COR-L47 (cell line): ENCODE measurements around the gene SLC18A2.

Experiments
- DNase-seq: peaks from one replicate; lab custom pipeline; 2025; lab: John Stamatoyannopoulos, UW

SLC18A2 gene

GRCh38 chr10:117237401-117237991 is 3.4 kb upstream of the SLC18A2 start:
- no peak for DNase-seq

GRCh38 chr10:117239051-117239450 is 1.9 kb upstream of the SLC18A2 start:
- no peak for DNase-seq

DNA sequence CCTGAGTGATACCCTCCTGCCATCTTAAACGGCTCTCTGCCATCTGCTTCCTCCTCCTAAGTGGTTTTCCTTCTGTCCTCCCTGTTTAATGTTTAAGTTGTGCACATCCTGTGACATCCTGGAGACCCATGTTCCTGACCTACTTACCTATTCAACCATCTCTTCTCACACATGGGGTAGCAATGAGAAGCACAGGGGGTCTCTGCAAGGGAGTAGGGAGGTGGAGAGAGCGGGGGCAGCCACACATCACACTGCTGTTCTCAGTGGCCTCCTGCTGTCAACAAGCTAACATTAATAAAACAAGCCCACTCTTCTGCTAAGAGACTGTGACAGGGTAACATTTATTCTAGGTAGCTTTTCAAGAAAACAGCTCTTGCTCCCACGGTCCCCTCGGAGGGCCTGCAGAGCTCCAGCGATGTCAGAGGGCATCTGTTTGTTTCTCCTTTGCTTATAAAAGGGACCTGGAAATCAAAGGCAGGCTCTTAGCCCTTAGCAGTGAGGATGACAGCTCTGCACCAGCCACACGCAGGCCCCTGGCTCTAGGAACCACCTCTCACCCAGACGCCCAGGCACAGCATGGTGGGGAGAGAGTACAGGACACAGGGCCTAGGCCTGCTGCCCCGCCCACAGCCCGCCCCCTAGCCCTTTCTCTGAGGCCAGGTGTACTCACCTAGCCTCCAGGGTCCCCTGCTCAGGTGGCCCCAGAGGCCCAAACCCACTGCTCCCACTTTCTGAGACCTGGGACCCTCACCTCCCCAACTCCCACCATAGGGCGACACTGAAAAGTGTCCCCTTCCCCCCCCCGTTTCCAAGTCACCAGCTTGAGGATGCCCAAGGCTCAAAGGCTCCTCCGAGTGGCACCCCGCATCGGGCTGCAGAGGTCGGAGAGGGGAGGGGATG is 943 bp upstream of the SLC18A2 start:
- no peak for DNase-seq

- no peak for DNase-seq
Observed at GRCh38 chr10:117241541-117242462, 888 bp downstream of the SLC18A2 start.

DNA sequence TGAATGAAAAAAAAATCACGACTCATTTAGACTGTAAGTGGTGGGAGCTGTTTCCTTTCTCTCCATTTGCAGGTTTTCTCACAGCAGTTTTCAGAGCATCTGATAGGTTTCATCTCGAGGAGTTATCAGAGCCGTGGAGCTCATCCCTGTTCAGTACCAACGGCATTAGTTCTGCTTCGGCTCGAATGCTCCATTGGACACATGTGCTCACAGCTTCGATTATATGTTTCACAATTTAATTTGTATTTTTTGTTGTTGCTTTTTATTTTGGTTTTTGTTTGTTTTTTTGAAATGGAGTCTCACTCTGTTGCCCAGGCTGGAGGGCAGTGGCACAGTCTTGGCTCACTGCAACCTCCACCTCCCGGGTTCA is 1.5 kb downstream of the SLC18A2 start:
- DNase-seq = no peak

DNA sequence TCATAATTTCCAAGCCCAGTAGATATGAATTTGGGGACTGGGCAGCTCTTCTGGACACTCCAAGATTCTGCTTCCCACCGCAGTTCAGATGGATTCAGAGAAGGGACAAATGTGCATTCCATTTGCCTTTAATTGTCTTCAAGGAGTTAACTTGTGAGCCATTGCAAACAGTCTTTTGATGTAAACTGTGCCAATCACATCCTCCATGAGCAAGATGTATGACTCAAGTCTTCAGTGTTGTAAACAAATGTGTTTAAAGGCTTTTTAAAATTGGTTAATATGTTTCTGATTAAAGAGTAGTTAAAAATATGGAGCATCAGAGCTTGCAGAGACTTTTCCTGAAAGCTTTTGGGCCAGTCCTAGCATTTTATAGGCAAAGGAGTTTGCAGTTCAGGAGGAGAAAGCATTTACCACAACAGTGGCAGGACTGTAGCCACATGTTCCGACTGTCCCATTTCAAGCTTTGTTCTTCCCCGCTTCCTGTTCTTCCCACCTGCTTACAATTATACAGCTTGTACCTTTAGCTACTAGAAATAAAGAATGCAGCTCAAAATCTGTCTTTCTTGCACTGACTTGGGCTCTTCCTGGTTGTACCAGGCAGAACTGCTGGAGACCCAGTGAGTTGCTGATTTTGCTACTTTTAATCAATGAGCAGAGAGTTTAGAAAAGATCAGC is 6.2 kb downstream of the SLC18A2 start:
- no peak for DNase-seq

GRCh38 chr10:117248750-117249465 is 8.0 kb downstream of the SLC18A2 start:
- DNase-seq = no peak

DNA sequence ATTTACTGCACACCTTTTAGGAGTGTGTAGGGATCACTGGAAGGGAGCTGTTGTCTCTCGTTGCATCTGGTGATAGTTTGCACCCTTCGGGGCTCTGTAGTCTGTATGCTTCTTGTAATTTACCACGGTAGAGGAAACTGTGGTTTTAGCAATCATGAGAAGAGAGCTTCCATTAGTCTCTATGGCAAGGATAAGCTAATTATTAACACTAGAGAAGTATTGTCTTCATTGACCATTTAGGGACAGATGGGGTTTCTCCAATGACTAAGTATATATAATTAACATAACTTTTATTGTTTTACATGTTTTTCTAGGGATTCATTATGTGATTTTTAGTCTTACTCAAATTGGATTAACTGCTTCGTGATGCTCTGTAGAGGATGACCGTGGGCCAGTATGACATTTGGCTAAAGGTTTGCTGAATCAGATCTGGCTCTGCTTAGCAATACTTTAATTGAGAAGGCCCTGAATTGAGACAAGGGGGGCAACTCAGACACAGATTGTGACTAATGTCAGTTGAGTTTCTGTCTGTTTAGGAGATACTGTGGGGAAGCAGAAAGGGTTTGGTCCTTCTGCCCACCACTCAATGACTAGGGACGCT is 8.7 kb downstream of the SLC18A2 start:
- no peak for DNase-seq

GRCh38 chr10:117250411-117250810 is 9.5 kb downstream of the SLC18A2 start:
- DNase-seq = no peak

DNA sequence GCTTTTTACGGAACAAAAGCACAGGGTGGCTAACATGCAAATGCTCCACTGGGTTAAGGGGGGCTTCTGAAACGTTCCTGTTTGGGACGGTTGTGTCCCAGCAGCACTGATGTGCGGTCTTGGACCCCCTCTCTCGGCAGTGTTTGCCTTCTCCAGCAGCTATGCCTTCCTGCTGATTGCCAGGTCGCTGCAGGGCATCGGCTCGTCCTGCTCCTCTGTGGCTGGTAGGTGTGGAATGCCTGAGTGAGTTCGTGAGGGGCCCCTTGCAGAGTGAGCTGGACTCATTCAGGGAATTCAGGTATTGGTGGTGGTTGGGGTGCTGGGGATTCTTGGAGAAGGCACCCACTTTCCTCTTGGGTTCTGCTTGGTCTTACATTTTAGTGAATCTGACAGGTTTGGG is 13.0 kb downstream of the SLC18A2 start:
- no peak for DNase-seq

- DNase-seq = no peak
Observed at GRCh38 chr10:117254338-117254737, 13.4 kb downstream of the SLC18A2 start.

DNA sequence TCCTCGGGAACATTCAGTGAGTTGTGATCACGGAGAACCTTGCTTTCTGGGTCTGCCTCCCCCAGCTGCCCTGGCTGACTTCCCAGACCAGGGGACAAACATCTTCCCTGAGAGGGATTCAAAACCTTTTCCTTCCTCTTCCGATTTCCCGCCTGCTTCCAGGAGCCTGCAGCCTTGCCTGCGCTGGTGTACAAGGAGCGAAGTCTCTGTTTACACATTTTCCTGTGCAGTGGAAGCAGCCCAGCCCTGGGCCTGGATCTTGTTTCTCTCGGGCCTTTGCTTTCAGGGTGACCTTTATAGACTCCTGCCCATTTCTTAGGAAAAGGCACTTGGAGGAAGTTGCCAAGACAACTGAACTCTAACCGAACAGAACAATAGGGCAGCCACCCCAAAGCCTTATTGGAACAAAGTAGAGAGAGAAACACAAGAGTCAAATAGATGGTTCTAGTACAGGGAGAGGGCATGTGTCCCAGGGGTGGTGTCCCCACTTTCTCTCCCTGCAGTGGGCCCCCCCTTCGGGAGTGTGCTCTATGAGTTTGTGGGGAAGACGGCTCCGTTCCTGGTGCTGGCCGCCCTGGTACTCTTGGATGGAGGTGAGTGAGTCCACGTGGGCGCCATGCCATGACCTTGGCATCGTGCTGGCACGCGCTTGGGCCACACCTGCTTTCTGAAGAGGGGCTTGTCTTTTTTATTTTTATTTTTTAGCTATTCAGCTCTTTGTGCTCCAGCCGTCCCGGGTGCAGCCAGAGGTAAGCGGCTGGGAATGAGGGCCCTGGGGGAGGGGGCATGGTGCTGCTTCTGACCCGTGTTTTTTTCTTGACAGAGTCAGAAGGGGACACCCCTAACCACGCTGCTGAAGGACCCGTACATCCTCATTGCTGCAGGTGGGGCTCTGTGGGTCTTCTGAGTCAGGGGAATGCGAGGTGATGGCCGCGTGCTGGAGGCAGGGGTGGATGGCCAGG is 14.1 kb downstream of the SLC18A2 start:
- no peak for DNase-seq

DNA sequence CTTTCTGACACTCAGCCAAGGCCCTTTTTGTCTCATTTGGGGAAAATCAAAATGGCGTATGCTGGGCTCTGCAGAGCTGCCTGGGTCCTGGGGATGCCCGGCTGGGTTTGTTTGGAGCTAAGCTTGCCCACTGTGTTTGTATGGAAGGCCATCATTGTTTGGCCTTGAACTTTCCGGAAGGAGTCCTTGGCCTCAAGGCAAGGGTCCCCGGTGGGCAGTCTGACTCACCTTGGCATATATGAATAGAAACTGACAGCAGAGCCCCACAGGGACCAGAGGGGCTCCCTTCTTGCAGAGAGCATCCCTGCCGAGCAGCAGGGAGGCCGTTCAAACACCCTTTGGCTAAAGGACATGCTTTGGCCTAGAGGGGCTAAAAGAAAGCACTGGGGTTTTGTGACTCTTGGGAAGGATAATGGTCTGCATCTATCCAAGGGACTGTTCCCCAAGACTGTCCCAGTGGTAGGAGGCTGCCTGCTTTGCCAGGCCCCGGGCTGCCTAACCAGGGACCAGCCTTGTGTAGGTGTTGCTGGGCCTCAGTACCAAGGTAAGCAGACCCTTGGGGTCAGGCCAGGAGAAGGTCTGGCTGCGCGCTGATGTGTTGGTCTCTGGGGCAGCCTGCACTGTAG is 15.0 kb downstream of the SLC18A2 start:
- DNase-seq = no peak

- no peak for DNase-seq
Observed at GRCh38 chr10:117256910-117257309, 16.0 kb downstream of the SLC18A2 start.

DNA sequence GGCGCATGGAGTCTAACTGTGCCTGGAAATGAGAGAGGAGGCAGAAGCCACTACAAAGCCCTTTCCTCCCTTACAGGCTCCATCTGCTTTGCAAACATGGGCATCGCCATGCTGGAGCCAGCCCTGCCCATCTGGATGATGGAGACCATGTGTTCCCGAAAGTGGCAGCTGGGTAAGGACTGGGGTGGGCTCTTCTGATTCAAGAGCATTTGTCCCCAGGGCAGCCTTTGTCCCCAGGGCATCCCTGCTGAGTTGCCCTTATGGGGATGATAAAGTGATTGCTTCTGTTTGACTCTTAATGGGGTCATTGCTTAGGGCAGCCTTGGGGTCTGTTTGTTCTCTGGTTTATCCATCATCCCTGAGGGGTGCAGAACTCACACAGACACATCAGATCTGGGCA is 16.8 kb downstream of the SLC18A2 start:
- DNase-seq = no peak

DNA sequence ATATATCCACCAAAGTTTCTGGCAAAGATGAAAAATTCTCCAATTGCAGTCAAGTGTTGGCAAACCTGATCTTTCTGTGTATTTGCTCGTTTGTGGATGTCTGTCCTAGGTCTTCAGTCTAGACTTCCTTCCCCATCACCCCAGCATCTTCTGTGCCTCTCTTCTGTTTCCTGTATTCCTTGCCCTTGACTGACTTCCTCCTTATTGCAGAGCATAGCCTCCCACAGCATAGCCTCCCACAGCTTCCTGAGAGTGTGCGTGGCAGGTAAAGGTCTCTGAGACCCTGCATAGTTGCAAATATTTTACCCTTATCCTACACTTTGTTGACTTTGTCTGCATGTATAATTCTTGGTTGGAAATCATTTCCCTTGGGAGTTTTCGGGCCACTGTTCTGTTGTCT is 18.4 kb downstream of the SLC18A2 start:
- DNase-seq = no peak

DNA sequence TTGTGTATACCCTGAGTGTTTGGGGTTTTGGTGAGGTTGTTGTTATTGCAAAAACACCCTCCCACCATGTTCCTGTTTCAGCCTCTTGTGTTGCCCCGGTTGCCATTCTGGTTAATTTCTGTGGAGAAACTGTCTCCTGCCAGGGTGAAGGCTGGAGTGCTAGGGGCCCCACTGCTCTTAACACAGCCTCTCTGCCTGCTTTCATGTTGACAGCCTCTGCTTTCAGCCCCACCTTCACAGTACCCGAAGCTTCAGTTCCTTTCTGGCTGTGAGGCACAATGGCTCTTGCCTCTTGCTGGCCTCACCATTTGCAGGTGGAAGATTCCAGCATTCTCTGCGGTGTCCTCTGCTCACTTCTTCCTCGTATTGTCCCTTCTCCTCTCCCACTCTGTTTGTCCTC is 19.2 kb downstream of the SLC18A2 start:
- no peak for DNase-seq

DNA sequence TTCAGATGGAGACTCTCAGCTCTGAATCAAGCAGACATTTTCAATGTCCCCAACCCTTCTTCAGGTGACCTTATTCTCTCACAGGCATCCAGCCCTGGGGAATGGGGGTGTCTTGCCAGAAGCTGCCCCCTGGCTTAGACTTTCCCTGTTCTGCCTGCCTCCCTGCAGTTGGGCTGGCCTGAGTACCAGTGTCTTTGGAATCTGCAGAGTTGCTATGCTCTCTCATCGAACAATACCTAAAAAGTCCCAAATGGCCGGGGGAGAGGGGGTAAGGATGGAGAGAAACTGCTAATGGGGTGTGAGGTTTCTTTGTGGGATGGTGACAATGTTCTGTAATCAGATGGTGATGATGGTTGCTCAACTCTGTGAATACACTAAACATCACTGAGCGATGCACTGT is 20.6 kb downstream of the SLC18A2 start:
- no peak for DNase-seq

DNA sequence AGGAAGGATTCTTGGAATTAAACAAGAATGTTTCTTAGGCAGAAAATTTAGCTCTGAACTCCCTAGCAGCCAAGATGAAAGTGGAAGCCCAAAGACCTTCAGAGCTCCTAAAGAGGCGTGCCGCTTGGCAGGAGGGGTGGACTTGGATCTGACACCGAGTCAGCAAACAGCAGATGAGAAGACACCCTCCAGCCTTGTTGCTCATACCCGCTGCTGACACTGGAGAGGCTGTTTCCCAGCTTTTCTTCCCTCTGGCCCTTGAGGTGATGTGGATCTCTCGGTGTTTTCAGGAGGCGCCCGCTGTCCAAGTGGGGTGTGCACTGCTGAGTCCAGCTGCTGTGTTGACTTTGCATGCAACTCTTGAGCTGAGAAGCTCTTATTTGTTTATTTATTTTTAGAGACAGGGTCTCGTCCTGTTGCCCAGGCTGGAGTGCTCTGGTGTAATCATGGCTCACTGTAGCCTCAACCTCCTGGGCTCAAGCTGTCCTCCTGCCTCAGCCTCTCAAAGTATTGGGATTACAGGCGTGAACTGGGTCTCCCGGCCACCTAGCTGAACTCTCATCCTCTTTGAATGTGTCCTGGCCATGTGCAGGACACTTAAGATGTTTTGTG is 21.5 kb downstream of the SLC18A2 start:
- DNase-seq = no peak
